ENCODE results near the gene GIMAP5. TPM values are rescaled to one million over a fixed set of nuclear protein-coding genes. Genes with fewer than 3 reads are reported as not detected.

The GIMAP5 gene
- polyA plus RNA-seq, 1 donor (not counting 4 experiments of a cell fraction or from before 2014, with no cell fraction given) = not detected

DNA sequence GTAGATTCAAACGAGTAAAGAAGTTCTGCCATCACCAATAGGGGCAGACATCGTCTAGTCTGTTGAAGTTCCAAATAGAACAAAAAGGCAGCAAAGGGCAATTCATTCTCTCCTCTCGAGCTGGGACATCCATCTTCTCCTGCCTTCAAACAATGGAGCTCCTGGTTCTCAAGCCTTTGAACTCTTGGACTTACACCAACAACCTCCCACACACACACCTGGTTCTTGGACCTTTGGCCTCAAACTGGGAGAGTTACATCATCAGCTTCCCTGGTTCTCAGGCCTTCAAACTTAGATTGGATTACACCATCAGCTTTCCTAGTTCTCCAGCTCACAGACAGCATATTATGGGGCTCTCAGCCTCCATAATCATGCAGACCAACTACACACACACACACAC is 9.8 kb upstream of the GIMAP5 start:
- no peak for DNase-seq (ENCODE audit: low read depth, low spot score)
- H3K9me3 ChIP-seq (ENCODE audit: control insufficient read depth, low read depth, low read length) = no peaks in the 10 kb centered on the region
- H3K4me2 ChIP-seq (ENCODE audit: control insufficient read depth, extremely low read depth, insufficient read depth, low read depth, low read length) = no peak overlapping the region
- no peak overlapping the region for H3K27ac ChIP-seq (ENCODE audit: control insufficient read depth, insufficient read depth, low read length)
- H3K9me1 ChIP-seq (ENCODE audit: control insufficient read depth, extremely low read depth, insufficient read depth, low read length) = no peaks in the 10 kb centered on the region
- no peak overlapping the region for H3K4me3 ChIP-seq (ENCODE audit: control insufficient read depth in 2 of 3, extremely low read depth in 1 of 3, insufficient read depth in 2 of 3, low read depth in 1 of 3, low read length in 3 of 3)
- no peaks in the 10 kb centered on the region for H3K36me3 ChIP-seq (ENCODE audit: control insufficient read depth in 2 of 2, extremely low read depth in 1 of 2, insufficient read depth in 2 of 2, low read length in 2 of 2)
- H3K27me3 ChIP-seq (ENCODE audit: control insufficient read depth, extremely low read depth, insufficient read depth, low read length) = no peaks in the 10 kb centered on the region
- no peak overlapping the region for H3K9ac ChIP-seq (ENCODE audit: control insufficient read depth, extremely low read depth, insufficient read depth, low read length)
- no peaks in the 10 kb centered on the region for H3K79me2 ChIP-seq (ENCODE audit: control insufficient read depth, insufficient read depth, low read length)
- H2AFZ ChIP-seq (ENCODE audit: control insufficient read depth, low read length) = no peak overlapping the region
- TF ChIP-seq, protein P1, sequence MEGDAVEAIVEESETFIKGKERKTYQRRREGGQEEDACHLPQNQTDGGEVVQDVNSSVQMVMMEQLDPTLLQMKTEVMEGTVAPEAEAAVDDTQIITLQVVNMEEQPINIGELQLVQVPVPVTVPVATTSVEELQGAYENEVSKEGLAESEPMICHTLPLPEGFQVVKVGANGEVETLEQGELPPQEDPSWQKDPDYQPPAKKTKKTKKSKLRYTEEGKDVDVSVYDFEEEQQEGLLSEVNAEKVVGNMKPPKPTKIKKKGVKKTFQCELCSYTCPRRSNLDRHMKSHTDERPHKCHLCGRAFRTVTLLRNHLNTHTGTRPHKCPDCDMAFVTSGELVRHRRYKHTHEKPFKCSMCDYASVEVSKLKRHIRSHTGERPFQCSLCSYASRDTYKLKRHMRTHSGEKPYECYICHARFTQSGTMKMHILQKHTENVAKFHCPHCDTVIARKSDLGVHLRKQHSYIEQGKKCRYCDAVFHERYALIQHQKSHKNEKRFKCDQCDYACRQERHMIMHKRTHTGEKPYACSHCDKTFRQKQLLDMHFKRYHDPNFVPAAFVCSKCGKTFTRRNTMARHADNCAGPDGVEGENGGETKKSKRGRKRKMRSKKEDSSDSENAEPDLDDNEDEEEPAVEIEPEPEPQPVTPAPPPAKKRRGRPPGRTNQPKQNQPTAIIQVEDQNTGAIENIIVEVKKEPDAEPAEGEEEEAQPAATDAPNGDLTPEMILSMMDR (optimal IDR thresholded peaks at IDR 0.05 in 1 of 3, IDR thresholded peaks at IDR 0.05 in 1 of 3, conservative IDR thresholded peaks at IDR 0.05 in 1 of 3; ENCODE audit: extremely low read depth in 1 of 3, insufficient read depth in 2 of 3, low read length in 3 of 3) = no peak
- TF ChIP-seq EZH2 (IDR thresholded peaks at IDR 0.05; ENCODE audit: low read length) = no peak
- H4K20me1 ChIP-seq (ENCODE audit: control insufficient read depth, extremely low read depth, insufficient read depth, low read length) = no peaks in the 10 kb centered on the region
- no peak for FAIRE-seq
- dilution Hi-C loops (cut with MboI; ENCODE audit: extremely low pct_ligation_motif_present, low sequenced_read_pairs) = no loop called here
- H3K4me1 ChIP-seq (ENCODE audit: control insufficient read depth, extremely low read depth, insufficient read depth, low read length) = no peaks in the 10 kb centered on the region

- Histone ChIP-seq H2AFZ (ENCODE audit: control insufficient read depth, low read length) (no peak overlapping the region), H3K4me3 (ENCODE audit: control insufficient read depth in 2 of 3, extremely low read depth in 1 of 3, insufficient read depth in 2 of 3, low read depth in 1 of 3, low read length in 3 of 3) (no peak overlapping the region), H3K27ac (ENCODE audit: control insufficient read depth, insufficient read depth, low read length) (no peak overlapping the region), H3K27me3 (ENCODE audit: control insufficient read depth, extremely low read depth, insufficient read depth, low read length) (no peaks in the 10 kb centered on the region), H3K4me2 (ENCODE audit: control insufficient read depth, extremely low read depth, insufficient read depth, low read depth, low read length) (no peak overlapping the region), H3K36me3 (ENCODE audit: control insufficient read depth in 2 of 2, extremely low read depth in 1 of 2, insufficient read depth in 2 of 2, low read length in 2 of 2) (no peaks in the 10 kb centered on the region), H3K9ac (ENCODE audit: control insufficient read depth, extremely low read depth, insufficient read depth, low read length) (no peak overlapping the region), H3K9me1 (ENCODE audit: control insufficient read depth, extremely low read depth, insufficient read depth, low read length) (no peaks in the 10 kb centered on the region), H3K9me3 (ENCODE audit: control insufficient read depth, low read depth, low read length) (no peaks in the 10 kb centered on the region), H3K79me2 (ENCODE audit: control insufficient read depth, insufficient read depth, low read length) (no peaks in the 10 kb centered on the region), H3K4me1 (ENCODE audit: control insufficient read depth, extremely low read depth, insufficient read depth, low read length) (no peaks in the 10 kb centered on the region), H4K20me1 (ENCODE audit: control insufficient read depth, extremely low read depth, insufficient read depth, low read length) (no peaks in the 10 kb centered on the region)
- FAIRE-seq (no peak), DNase-seq (ENCODE audit: low read depth, low spot score) (no peak)
- no peak for TF ChIP-seq EZH2 (IDR thresholded peaks at IDR 0.05; ENCODE audit: low read length)
- TF ChIP-seq, protein P1 (optimal IDR thresholded peaks at IDR 0.05 in 1 of 3, IDR thresholded peaks at IDR 0.05 in 1 of 3, conservative IDR thresholded peaks at IDR 0.05 in 1 of 3; ENCODE audit: extremely low read depth in 1 of 3, insufficient read depth in 2 of 3, low read length in 3 of 3) = no peak
- dilution Hi-C loops (cut with MboI; ENCODE audit: extremely low pct_ligation_motif_present, low sequenced_read_pairs) = no loop called here
These were observed 9.2 kb upstream of the GIMAP5 start for GRCh38 chr7:150728011-150728410.
